Osteocyte (in vitro differentiated cells): ENCODE data around the gene COL4A1. TPM values are rescaled to one million over a fixed set of nuclear protein-coding genes. Genes with fewer than 3 reads are reported as not detected.

Experiments
- DNase-seq: peaks from one replicate; pipeline ENCODE4 v3.0.0; 2021; ENCODE audit warnings: mixed read lengths; ENCODE audit not compliant: unreplicated experiment; ENCODE audit errors: extremely low spot score
- H3K27ac Mint-ChIP-seq: one replicate; pipeline ENCODE4 v1.8.0; 2021; ENCODE audit warnings: mild to moderate bottlenecking, mixed read lengths; ENCODE audit not compliant: unreplicated experiment
- H3K27me3 Mint-ChIP-seq: one replicate; pipeline ENCODE4 v1.8.0; 2021; ENCODE audit warnings: mixed read lengths; ENCODE audit not compliant: unreplicated experiment
- H3K36me3 Mint-ChIP-seq: one replicate; pipeline ENCODE4 v1.8.0; 2021; ENCODE audit warnings: mixed read lengths; ENCODE audit not compliant: unreplicated experiment
- H3K4me1 Mint-ChIP-seq: one replicate; pipeline ENCODE4 v1.8.0; 2021; ENCODE audit warnings: mixed read lengths; ENCODE audit not compliant: unreplicated experiment
- H3K4me3 Mint-ChIP-seq: one replicate; pipeline ENCODE4 v1.8.0; 2021; ENCODE audit warnings: mild to moderate bottlenecking, moderate library complexity, mixed read lengths; ENCODE audit not compliant: unreplicated experiment
- H3K9me3 Mint-ChIP-seq: one replicate; pipeline ENCODE4 v1.8.0; 2021; ENCODE audit warnings: mixed read lengths; ENCODE audit not compliant: unreplicated experiment
- CTCF ChIP-seq: fragments of 200-600 bp; sonication (generic); IDR thresholded peaks from 2 replicates; pipeline ENCODE4 v1.5.0; 2021; ENCODE audit warnings: antibody characterized with exemption, mild to moderate bottlenecking, moderate library complexity
- total RNA-seq: library from RNA; stranded (reverse); gene quantifications from 2 replicates; pipeline ENCODE4 v1.2.1, GENCODE V29; 2021

The COL4A1 gene
- total RNA-seq, 1 donor from 2014 or later, result 3,181 TPM

- no peak for DNase-seq
- Mint-ChIP-seq H3K36me3 (peaks cover 38% of the 10 kb centered on the region), H3K4me1 (peaks cover 94% of the 10 kb centered on the region), H3K27ac (peak overlapping the region; percentile 97), H3K9me3 (no peaks in the 10 kb centered on the region), H3K4me3 (peak overlapping the region; percentile 5), H3K27me3 (no peaks in the 10 kb centered on the region)
- no peak for TF ChIP-seq CTCF
Measured at GRCh38 chr13:110338441-110339101, 31.6 kb upstream of the COL4A1 start.

GRCh38 chr13:110337247-110337646 lies 30.3 kb upstream of the COL4A1 start:
- Mint-ChIP-seq H3K27ac (peak overlapping the region; percentile 97), H3K36me3 (peaks cover 38% of the 10 kb centered on the region), H3K27me3 (no peaks in the 10 kb centered on the region), H3K4me3 (no peak overlapping the region), H3K4me1 (peaks cover 96% of the 10 kb centered on the region), H3K9me3 (no peaks in the 10 kb centered on the region)
- TF ChIP-seq CTCF, result no peak
- DNase-seq, result no peak

- no peak for TF ChIP-seq CTCF
- Mint-ChIP-seq H3K9me3 (no peaks in the 10 kb centered on the region), H3K4me3 (no peak overlapping the region), H3K27ac (peak overlapping the region; percentile 97), H3K27me3 (no peaks in the 10 kb centered on the region), H3K36me3 (peaks cover 41% of the 10 kb centered on the region), H3K4me1 (peaks cover 96% of the 10 kb centered on the region)
- no peak for DNase-seq
Measured at GRCh38 chr13:110336681-110337080, 29.7 kb upstream of the COL4A1 start.

GRCh38 chr13:110336108-110336507 lies 29.2 kb upstream of the COL4A1 start:
- Mint-ChIP-seq H3K27ac (peak overlapping the region; percentile 97), H3K4me3 (no peak overlapping the region), H3K27me3 (no peaks in the 10 kb centered on the region), H3K9me3 (no peaks in the 10 kb centered on the region), H3K4me1 (peaks cover 96% of the 10 kb centered on the region), H3K36me3 (peaks cover 45% of the 10 kb centered on the region)
- DNase-seq, result no peak
- no peak for TF ChIP-seq CTCF

GRCh38 chr13:110334841-110335490 lies 28.0 kb upstream of the COL4A1 start:
- H3K4me1 Mint-ChIP-seq, result peaks cover 96% of the 10 kb centered on the region
- peaks cover 46% of the 10 kb centered on the region for H3K36me3 Mint-ChIP-seq
- H3K27ac Mint-ChIP-seq, result peak overlapping the region; percentile 97
- TF ChIP-seq CTCF, result no peak
- H3K27me3 Mint-ChIP-seq, result no peaks in the 10 kb centered on the region
- no peak for DNase-seq
- H3K9me3 Mint-ChIP-seq, result no peaks in the 10 kb centered on the region
- H3K4me3 Mint-ChIP-seq, result no peak overlapping the region
